Measurements from ENCODE around the gene FUT9.

DNA sequence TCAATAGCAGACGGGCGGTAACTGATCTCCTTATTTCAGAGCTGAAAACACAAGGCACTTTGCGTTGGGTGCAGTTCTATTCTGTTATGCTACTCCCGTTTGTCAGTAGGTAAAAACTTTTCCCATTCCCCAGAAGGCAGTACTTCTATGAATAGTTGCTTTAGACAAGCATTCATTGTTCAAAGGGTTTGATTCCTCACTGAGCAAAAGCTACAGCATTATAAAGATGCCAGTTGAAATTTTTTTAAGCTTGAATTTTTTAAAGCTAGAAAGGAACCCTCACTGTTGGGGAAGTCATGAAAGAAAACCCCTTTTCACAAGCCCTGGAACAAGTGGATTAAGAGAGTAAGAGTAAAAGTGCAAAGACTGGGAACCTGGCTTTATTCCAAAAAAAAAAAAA is 42.3 kb downstream of the FUT9 start:
- TF ChIP-seq PBX3 (IDR thresholded peaks at IDR 0.05; ENCODE audit: insufficient replicate concordance, low read depth, low read length) = no peak
- no peak for TF ChIP-seq EZH2 (IDR thresholded peaks at IDR 0.05; ENCODE audit: borderline replicate concordance, control insufficient read depth, low read depth, low read length)
- no peak for TF ChIP-seq HDAC6 (IDR thresholded peaks at IDR 0.05; ENCODE audit: unreplicated experiment)
- TF ChIP-seq, protein P1, sequence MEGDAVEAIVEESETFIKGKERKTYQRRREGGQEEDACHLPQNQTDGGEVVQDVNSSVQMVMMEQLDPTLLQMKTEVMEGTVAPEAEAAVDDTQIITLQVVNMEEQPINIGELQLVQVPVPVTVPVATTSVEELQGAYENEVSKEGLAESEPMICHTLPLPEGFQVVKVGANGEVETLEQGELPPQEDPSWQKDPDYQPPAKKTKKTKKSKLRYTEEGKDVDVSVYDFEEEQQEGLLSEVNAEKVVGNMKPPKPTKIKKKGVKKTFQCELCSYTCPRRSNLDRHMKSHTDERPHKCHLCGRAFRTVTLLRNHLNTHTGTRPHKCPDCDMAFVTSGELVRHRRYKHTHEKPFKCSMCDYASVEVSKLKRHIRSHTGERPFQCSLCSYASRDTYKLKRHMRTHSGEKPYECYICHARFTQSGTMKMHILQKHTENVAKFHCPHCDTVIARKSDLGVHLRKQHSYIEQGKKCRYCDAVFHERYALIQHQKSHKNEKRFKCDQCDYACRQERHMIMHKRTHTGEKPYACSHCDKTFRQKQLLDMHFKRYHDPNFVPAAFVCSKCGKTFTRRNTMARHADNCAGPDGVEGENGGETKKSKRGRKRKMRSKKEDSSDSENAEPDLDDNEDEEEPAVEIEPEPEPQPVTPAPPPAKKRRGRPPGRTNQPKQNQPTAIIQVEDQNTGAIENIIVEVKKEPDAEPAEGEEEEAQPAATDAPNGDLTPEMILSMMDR (IDR thresholded peaks at IDR 0.05 in 2 of 3, conservative IDR thresholded peaks at IDR 0.05 in 1 of 3; ENCODE audit: control insufficient read depth in 2 of 3, extremely low read depth in 1 of 3, insufficient read depth in 1 of 3, low read depth in 3 of 3, low read length in 3 of 3) = no peak
- no peak for TF ChIP-seq SREBF2 (IDR thresholded peaks at IDR 0.05; ENCODE audit: low read length)

Data from GM12878 (cell line).